Ramos (cell line): ENCODE measurements around the gene LRCH4.

Experiments
- in situ Hi-C: fragments of 300-500 bp; cut with MboI; formaldehyde crosslinking; loops from one replicate; pipeline ENCODE4 v1.14.3; 2022; ENCODE audit warnings: low sequenced_read_pairs; ENCODE audit not compliant: unreplicated experiment

The LRCH4 gene

GRCh38 chr7:100585511-100586265 lies at the start of gene LRCH4:
TSS of gene LRCH4 (minus strand) at chr7:100586129. CDS start at chr7:100586100, 29 bp downstream.
- in situ Hi-C loops: no loop called here

- in situ Hi-C loops: no loop called here
Measured at GRCh38 chr7:100632951-100633717, 47.2 kb upstream of the LRCH4 start.

GRCh38 chr7:100630066-100630465 lies 44.1 kb upstream of the LRCH4 start:
- in situ Hi-C loops: no loop called here

GRCh38 chr7:100629117-100629716 lies 43.3 kb upstream of the LRCH4 start:
- in situ Hi-C loops: no loop called here

- in situ Hi-C loops: no loop called here
Measured at GRCh38 chr7:100627238-100627549, 41.3 kb upstream of the LRCH4 start.

- in situ Hi-C loops: no loop called here
Measured at GRCh38 chr7:100626530-100627237, 40.8 kb upstream of the LRCH4 start.

- in situ Hi-C loops: no loop called here
Measured at GRCh38 chr7:100626055-100626454, 40.1 kb upstream of the LRCH4 start.

GRCh38 chr7:100623951-100624824 lies 38.3 kb upstream of the LRCH4 start:
- in situ Hi-C loops: no loop called here

GRCh38 chr7:100621554-100621953 lies 35.6 kb upstream of the LRCH4 start:
- in situ Hi-C loops: no loop called here

GRCh38 chr7:100620804-100621203 lies 34.9 kb upstream of the LRCH4 start:
- in situ Hi-C loops: no loop called here

GRCh38 chr7:100620239-100620638 lies 34.3 kb upstream of the LRCH4 start:
- in situ Hi-C loops: no loop called here

- in situ Hi-C loops: no loop called here
Measured at GRCh38 chr7:100614308-100614861, 28.5 kb upstream of the LRCH4 start.

GRCh38 chr7:100613412-100614175 lies 27.7 kb upstream of the LRCH4 start:
- in situ Hi-C loops: no loop called here

- in situ Hi-C loops: no loop called here
Measured at GRCh38 chr7:100612730-100613390, 26.9 kb upstream of the LRCH4 start.

GRCh38 chr7:100611983-100612729 lies 26.2 kb upstream of the LRCH4 start, which contains the start of gene MOSPD3:
TSS of gene MOSPD3 (plus strand) at chr7:100612540. CDS start at chr7:100612792, 252 bp downstream.
- in situ Hi-C loops: no loop called here

- in situ Hi-C loops: no loop called here
Measured at GRCh38 chr7:100609958-100610357, 24.0 kb upstream of the LRCH4 start.

GRCh38 chr7:100607111-100607510 lies 21.2 kb upstream of the LRCH4 start:
- in situ Hi-C loops: no loop called here
